IPS DF 19.7 (cell line): ENCODE results near the gene OR4F15.

Experiments used
- DNase-seq: peaks from one replicate; pipeline ENCODE4 v3.0.0-alpha.2; 2013; ENCODE audit warnings: low read depth, low spot score

Gene OR4F15

GRCh38 chr15:101803676-101804075 is 8.3 kb upstream of the OR4F15 start:
- DNase-seq, result no peak

GRCh38 chr15:101804375-101804774 is 7.6 kb upstream of the OR4F15 start:
- no peak for DNase-seq

- DNase-seq, result no peak
Observed at GRCh38 chr15:101804941-101805340, 7.1 kb upstream of the OR4F15 start.

DNA sequence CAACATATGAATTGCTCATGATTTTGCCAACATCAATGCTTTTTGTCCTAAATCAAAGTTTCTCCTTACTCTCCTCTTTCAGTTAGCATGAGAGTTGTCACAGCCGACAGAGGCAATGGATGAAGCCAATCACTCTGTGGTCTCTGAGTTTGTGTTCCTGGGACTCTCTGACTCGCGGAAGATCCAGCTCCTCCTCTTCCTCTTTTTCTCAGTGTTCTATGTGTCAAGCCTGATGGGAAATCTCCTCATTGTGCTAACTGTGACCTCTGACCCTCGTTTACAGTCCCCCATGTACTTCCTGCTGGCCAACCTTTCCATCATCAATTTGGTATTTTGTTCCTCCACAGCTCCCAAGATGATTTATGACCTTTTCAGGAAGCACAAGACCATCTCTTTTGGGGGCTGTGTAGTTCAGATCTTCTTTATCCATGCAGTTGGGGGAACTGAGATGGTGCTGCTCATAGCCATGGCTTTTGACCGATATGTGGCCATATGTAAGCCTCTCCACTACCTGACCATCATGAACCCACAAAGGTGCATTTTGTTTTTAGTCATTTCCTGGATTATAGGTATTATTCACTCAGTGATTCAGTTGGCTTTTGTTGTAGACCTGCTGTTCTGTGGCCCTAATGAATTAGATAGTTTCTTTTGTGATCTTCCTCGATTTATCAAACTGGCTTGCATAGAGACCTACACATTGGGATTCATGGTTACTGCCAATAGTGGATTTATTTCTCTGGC is 6.2 kb upstream of the OR4F15 start:
- no peak for DNase-seq

GRCh38 chr15:101807345-101807945 is 4.6 kb upstream of the OR4F15 start:
- DNase-seq, result no peak

- DNase-seq, result no peak
Observed at GRCh38 chr15:101808201-101808600, 3.8 kb upstream of the OR4F15 start.

GRCh38 chr15:101810456-101810855 is 1.5 kb upstream of the OR4F15 start:
- no peak for DNase-seq

- DNase-seq, result no peak
Observed at GRCh38 chr15:101810876-101811275, 1.1 kb upstream of the OR4F15 start.

- no peak for DNase-seq
Observed at GRCh38 chr15:101813803-101814534, 2.0 kb downstream of the OR4F15 start.

DNA sequence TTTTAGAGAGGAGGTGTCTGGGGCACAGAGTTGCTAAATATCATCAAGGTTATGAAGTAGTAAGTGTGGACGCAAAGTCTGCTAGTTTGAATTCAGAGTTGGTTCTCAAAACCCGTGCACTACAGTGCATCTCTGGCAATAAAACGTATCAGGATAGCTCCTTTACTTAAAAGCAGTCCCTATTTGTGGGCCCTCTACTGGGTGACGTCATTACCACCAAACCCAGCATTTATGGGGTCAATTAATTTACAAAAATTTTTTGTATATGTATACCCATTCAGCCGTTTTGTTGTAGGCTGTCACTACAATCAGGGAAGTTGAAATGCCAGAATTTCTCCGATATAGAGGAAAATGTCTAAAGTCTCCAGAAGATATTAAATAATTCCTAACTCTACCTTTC is 8.8 kb downstream of the OR4F15 start:
- DNase-seq, result no peak

DNA sequence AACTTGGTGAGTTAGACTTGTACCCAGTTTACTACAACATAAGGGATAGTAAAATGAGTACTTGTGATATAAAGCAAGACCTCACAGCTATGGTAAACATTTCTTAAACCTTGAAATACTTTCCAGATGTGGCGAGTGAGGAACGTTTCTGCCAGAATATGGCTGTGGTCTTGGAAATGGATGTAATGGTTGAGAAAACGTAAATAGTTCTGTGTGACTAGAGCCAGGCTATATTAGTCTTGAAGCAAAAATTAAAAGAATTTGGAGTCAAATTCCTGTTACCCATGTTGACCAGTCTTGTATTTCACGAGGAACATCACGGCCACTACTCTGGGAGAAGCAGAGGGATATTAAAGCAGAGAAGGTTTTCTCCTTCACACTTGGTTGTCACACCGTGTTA is 15.3 kb downstream of the OR4F15 start:
- DNase-seq, result no peak

GRCh38 chr15:101828774-101829173 is 16.8 kb downstream of the OR4F15 start:
- no peak for DNase-seq

DNA sequence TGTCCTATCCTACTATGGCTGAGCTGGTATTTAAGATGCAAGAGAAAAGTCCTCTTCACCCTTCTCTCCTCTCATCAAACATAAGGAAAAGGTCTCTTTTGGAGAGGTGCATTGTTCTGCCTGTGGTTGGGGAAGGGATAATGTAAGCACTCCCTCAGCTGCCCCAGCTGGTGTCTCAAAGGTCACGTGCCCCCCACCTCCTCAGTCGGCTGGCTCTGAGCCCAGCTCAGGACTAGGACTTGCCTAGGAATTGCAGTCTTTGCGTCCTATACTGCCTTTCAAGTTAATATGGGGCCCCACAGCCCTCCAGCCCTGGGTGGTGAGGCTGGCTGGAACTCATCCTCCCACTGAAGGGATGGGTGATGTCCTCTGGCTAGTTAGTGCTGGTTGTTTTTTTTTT is 29.7 kb downstream of the OR4F15 start:
- DNase-seq, result no peak

- DNase-seq, result no peak
Observed at GRCh38 chr15:101844916-101845315, 32.9 kb downstream of the OR4F15 start.

DNA sequence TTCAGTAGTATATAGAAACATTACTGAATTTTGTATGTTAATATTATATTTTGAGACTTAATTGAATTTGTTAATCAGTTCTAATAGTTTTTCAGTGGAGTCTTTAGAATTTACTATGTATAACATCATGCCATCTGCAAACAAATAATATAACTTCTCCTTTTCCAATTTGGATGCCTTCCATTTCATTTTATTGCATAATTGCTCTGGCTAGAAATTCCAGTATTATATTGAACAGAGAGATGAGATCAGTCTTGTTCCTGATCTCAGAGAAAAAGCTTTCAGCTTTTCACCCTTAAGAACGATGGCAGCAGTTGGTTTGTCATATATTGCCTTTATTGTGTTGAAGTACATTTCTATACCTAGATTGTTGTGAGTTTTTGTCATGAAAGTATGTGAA is 40.4 kb downstream of the OR4F15 start:
- no peak for DNase-seq
